AG09309 (cell line): ENCODE data around the gene GPR137B.

Source experiments
- DNase-seq: peaks from one replicate; pipeline ENCODE4 v3.0.0-alpha.2; 2010; ENCODE audit warnings: low read depth
- H3K4me3 ChIP-seq: 2 replicates; pipeline ENCODE4 v1.5.1; 2011; ENCODE audit warnings: mild to moderate bottlenecking, low read depth, low read length, moderate library complexity; ENCODE audit not compliant: control insufficient read depth
- TF ChIP-seq, protein P1 (sequence below): IDR thresholded peaks from 2 replicates; pipeline ENCODE4 v1.5.1; 2011; ENCODE audit warnings: mild to moderate bottlenecking, low read depth, low read length, inconsistent platforms; ENCODE audit not compliant: insufficient read depth, control insufficient read depth; ENCODE audit errors: missing control alignments

GPR137B gene

GRCh38 chr1:236133802-236134201 lies 8.5 kb upstream of the GPR137B start:
- no peak overlapping the region for H3K4me3 ChIP-seq
- DNase-seq, result no peak
- TF ChIP-seq, protein P1, sequence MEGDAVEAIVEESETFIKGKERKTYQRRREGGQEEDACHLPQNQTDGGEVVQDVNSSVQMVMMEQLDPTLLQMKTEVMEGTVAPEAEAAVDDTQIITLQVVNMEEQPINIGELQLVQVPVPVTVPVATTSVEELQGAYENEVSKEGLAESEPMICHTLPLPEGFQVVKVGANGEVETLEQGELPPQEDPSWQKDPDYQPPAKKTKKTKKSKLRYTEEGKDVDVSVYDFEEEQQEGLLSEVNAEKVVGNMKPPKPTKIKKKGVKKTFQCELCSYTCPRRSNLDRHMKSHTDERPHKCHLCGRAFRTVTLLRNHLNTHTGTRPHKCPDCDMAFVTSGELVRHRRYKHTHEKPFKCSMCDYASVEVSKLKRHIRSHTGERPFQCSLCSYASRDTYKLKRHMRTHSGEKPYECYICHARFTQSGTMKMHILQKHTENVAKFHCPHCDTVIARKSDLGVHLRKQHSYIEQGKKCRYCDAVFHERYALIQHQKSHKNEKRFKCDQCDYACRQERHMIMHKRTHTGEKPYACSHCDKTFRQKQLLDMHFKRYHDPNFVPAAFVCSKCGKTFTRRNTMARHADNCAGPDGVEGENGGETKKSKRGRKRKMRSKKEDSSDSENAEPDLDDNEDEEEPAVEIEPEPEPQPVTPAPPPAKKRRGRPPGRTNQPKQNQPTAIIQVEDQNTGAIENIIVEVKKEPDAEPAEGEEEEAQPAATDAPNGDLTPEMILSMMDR, result no peak

GRCh38 chr1:236137285-236137852 lies 5.0 kb upstream of the GPR137B start:
- TF ChIP-seq, protein P1, result no peak
- no peak for DNase-seq
- no peak overlapping the region for H3K4me3 ChIP-seq

DNA sequence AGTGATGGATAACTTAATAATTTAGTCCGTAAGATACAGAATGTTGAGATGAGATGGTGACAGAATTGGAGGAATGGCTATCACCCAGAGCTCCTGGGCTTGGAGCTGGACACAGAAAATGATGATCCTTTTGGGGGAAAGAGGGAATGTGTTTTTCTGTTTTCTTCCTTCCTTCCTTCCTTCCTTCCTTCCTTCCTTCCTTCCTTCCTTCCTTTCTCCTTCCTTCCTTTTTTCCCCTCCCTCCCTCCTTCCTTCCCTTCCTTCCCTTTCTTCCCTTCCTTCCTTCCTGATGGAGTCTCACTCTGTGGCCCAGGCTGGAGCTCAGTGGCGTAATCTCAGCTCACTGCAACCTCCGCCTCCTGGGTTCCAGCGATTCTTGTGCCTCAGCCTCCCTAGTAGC lies 2.8 kb upstream of the GPR137B start:
- no peak for DNase-seq
- TF ChIP-seq, protein P1, result no peak
- no peak overlapping the region for H3K4me3 ChIP-seq

GRCh38 chr1:236140705-236141446 lies 1.5 kb upstream of the GPR137B start:
- TF ChIP-seq, protein P1, result no peak
- DNase-seq, result no peak
- H3K4me3 ChIP-seq, result peak overlapping the region; percentile 53

GRCh38 chr1:236141447-236142252 lies 689 bp upstream of the GPR137B start:
- DNase-seq, result peak; percentile 40
- peak overlapping the region; percentile 53 for H3K4me3 ChIP-seq
- TF ChIP-seq, protein P1, result no peak

- TF ChIP-seq, protein P1, result no peak
- H3K4me3 ChIP-seq, result peak overlapping the region; percentile 71
- peak; percentile 39 for DNase-seq
Observed at GRCh38 chr1:236143104-236143948, 987 bp downstream of the GPR137B start.
